CD4-positive, alpha-beta T cell treated with Interleukin-4 for 4 hours (primary cell): Measurements from ENCODE around the gene PCTP.

Experiments
- DNase-seq: peaks from one replicate; pipeline ENCODE4 v3.0.0-alpha.2; 2020

PCTP gene

GRCh38 chr17:55812323-55812722 is 61.5 kb downstream of the PCTP start:
- DNase-seq = no peak

- DNase-seq = no peak
These were observed 63.1 kb downstream of the PCTP start for GRCh38 chr17:55813944-55814343.

- DNase-seq = no peak
These were observed 63.5 kb downstream of the PCTP start for GRCh38 chr17:55814377-55814776.

DNA sequence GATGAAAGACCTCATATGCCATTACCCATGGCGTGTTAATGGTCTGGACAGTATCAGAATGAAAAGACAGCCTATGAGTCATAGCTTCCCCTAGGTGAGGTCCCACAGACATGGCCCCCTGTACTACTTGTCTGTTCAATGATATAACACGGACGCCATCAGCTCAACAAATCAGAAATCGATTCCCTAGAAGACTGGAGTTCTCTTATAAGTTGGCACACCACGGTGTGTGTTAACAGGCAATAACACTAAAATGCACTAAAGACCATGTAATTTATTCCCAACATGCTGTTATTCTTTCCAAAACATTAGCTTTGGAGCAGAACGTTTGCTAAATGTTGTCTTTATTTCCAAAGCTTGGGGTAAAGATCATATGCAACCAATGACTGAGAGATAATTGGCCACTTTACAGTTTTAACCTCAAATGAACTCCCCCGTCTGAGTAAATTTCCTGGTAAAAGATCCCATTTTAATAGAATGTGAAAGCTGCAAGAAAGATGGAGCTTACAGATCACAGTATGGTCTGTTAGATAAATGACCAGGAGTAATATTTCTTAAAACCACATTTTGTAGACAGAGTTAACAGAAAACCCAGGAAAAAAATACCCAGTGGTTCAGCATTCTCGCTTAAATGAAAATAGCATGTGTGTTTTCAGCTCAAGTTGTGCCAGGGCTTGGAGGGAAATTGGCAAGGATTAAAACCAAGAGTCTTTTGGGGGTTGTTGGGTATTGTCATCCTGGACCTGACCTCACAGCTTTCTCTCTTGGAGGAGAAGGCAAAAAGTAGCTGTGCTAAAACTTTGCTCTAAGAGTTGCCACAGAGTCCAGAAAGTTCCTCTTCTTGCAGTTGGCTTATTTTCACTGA is 65.9 kb downstream of the PCTP start:
- no peak for DNase-seq

DNA sequence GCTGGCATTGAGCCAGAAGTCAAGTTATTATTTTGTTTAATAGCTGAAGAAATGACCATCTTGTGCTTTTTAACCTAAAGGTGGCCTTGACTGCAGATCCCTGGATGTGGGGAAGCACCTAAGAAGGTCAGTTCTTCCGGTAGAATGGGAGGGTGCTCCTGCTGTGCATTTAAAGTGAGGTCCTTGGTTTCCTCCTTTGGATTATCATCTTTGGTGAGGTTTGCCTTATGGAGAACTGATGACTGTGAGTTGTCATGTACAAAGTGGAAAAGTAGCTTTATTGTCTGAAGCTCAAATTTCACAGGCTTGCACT is 66.5 kb downstream of the PCTP start:
- DNase-seq = no peak

DNA sequence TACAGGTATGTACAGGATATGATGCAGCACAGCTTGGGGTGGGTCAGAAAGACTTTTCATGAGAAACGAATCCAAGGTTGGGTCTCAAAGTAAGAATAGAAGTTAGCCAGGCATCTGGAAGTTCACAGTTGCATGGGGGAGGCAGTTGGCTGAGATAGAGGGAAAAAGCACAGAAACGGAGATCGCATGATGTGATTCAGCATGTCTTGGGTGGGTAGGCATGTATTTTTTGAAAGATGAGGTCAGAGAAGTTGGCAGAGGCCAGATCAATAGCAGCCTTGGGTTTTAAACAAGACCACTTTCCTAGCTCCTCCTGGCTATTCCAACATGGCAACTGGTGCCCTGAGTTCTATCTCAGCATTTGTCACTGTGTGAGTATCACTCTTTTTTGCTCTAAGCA is 67.2 kb downstream of the PCTP start:
- no peak for DNase-seq

DNA sequence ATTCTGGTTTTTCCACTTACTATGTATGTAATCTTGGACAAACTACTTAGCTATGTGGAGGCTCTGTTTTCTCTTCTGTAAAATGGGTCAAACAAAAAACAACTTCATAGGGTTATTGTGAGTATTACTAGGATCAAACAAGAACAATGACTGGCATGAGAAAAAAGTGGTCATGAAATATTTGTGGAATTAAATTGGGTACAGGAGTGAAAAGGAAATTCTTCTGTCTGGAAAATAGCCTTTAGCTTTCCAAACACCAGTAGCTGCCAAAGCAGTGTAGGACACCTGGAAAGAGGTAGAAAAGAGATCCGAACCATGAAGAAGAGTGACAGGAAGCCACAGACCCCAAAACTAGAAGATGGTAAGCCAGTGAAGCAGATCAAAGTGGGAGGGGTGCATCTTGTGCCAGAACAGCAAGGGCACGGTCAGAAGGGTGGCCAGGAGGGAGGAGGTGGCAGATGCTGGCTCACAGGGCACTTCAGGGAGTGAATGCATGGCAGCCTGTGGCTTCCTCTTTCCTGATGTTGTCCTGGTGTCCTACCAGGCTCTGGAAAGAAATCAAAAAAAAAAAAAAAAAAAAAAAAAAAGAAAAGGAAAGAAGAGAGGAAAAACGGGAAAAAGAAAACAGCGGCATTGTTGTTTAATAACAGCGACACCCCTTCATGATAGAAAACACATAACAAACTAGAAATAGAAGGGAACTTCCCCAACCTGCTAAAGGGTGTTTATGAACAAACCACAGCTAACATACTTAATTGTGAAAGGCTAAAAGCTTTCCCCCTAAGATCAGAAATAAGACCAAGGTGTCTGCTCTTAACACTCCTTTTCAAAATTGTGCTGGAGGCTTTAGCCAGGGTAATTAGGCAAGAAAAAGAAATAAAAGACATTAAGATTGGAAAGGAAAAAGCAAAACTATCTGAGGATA is 67.9 kb downstream of the PCTP start:
- DNase-seq = no peak

DNA sequence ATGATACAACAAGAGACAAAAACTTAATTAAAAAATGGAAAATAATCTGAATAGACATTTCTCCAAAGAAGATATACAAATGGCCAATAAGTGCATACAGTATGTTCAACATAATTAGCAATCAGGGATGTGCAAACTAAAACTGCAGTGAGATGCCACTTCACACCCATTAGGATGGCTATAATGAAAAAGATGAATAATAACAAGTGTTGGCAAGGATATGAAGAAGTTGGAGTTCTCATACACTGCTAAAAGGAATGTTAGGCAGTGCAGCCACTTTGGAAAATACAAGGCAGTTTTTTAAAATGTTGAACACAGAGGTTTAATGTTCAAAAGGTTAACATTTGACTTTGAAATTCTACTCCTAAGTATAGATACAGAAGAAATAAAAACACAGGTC is 69.8 kb downstream of the PCTP start:
- DNase-seq = no peak

GRCh38 chr17:55822028-55822427 is 71.2 kb downstream of the PCTP start:
- no peak for DNase-seq

GRCh38 chr17:55825213-55825612 is 74.4 kb downstream of the PCTP start:
- DNase-seq = no peak
